Memory B cell (primary cell): Measurements from ENCODE around the gene MYO7B.

Experiments used
- ATAC-seq: fragments of 150-1000 bp; cut with Tn5 transposase; 2 replicates; pipeline ENCODE4 v1.10.0; 2021; ENCODE audit warnings: low read depth, mild to moderate bottlenecking, moderate library complexity
- DNase-seq, 2 donors: peaks; one replicate each; pipeline ENCODE4 v3.0.0; 2022; ENCODE audit warnings: low spot score in 2 of 2
- H3K27ac Mint-ChIP-seq: one replicate; pipeline ENCODE4 v1.8.0; 2022; ENCODE audit warnings: mild to moderate bottlenecking, moderate library complexity, mixed read lengths
- H3K27me3 Mint-ChIP-seq: one replicate; pipeline ENCODE4 v1.8.0; 2022; ENCODE audit warnings: mixed read lengths
- H3K36me3 Mint-ChIP-seq: one replicate; pipeline ENCODE4 v1.8.0; 2022; ENCODE audit warnings: mild to moderate bottlenecking, mixed read lengths
- H3K4me1 Mint-ChIP-seq: one replicate; pipeline ENCODE4 v1.8.0; 2022; ENCODE audit warnings: mixed read lengths
- H3K4me3 Mint-ChIP-seq: one replicate; pipeline ENCODE4 v1.8.0; 2022; ENCODE audit warnings: mild to moderate bottlenecking, moderate library complexity, mixed read lengths
- H3K9me3 Mint-ChIP-seq: one replicate; pipeline ENCODE4 v1.8.0; 2022; ENCODE audit warnings: mixed read lengths

The MYO7B gene

DNA sequence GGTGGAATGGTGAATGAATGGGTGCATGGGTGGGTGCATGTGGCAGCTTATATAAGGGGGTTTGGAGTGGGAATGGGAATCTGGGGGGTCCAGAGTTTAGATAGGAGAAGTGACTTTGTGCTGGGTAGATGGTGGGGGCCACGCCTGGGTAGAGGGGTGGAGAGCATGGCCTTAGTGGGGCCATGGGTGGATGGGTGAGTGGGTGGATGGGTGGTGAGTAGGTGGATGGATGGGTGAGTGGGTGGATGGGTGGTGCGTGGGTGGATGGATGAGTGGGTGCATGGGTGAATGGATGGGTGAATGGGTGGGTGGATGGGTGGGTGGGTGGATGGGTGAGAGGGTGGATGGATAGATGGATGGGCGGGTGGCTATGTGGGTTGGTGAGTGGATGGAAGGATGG is 53.9 kb downstream of the MYO7B start:
- no peaks in the 10 kb centered on the region for H3K9me3 Mint-ChIP-seq
- no peak for ATAC-seq
- no peak for DNase-seq
- H3K27ac Mint-ChIP-seq = no peak overlapping the region
- H3K36me3 Mint-ChIP-seq = no peaks in the 10 kb centered on the region
- H3K27me3 Mint-ChIP-seq = no peaks in the 10 kb centered on the region
- H3K4me3 Mint-ChIP-seq = no peak overlapping the region
- H3K4me1 Mint-ChIP-seq = peaks cover 8% of the 10 kb centered on the region

DNA sequence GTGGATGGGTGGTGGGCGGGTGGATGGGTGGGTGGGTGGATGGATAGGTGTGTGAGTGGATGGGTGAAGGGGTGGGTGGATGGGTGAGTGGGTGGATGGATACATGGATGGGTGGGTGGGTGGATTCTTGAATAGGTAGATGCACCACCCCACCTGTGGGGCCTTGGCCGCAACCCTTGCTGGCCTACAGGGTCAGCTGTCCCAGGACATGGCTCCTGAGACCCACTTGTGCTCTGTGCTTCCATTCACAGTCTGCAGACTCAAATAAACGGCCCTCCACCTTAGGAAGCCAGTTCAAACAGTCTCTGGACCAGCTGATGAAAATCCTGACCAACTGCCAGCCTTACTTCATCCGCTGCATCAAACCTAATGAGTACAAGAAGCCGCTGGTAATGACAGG is 54.4 kb downstream of the MYO7B start:
- Mint-ChIP-seq H3K9me3 (no peaks in the 10 kb centered on the region), H3K4me1 (peaks cover 12% of the 10 kb centered on the region), H3K27me3 (no peaks in the 10 kb centered on the region), H3K36me3 (no peaks in the 10 kb centered on the region), H3K4me3 (no peak overlapping the region), H3K27ac (no peak overlapping the region)
- DNase-seq (no peak), ATAC-seq (no peak)

DNA sequence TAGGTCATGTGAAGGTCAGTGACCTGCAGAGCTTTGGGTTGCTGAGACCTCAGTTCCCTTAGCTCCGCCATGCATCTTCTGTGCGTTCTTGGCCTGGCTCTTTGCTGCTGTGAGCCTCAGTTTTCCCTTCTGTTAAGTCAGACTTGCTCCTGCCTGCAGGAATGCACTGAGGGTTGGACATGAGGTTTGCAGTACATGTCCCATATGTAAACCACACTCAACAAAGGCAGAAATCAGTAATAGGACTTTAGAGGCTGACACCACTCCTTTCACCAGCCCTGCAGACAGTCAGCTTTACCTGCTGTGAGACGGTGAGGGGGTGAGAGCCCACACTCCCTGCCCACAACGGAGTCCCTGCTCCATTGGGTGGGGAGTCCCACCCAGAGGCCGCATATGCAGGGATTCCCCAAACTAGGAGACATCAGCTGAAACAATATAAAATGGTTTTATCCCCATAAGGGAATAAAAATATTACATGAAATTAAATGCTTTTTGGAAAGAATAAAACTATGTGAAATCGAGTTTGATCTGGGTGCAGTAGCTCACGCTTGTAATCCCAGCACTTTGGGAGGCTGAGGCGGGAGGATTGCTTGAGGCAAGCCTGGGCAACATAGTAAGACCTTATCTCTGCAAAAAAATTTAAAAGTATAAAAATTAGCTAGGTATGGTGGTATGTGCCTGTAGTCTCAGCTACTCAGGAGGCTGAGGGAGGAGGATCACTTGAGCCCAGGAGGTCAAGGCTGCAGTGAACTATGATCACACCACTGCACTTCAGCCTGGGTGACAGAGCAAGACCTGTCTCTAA is 55.1 kb downstream of the MYO7B start:
- H3K36me3 Mint-ChIP-seq = no peaks in the 10 kb centered on the region
- H3K27me3 Mint-ChIP-seq = no peaks in the 10 kb centered on the region
- H3K4me3 Mint-ChIP-seq = no peak overlapping the region
- ATAC-seq = no peak
- no peak overlapping the region for H3K27ac Mint-ChIP-seq
- no peaks in the 10 kb centered on the region for H3K9me3 Mint-ChIP-seq
- H3K4me1 Mint-ChIP-seq = peaks cover 14% of the 10 kb centered on the region
- DNase-seq = no peak

DNA sequence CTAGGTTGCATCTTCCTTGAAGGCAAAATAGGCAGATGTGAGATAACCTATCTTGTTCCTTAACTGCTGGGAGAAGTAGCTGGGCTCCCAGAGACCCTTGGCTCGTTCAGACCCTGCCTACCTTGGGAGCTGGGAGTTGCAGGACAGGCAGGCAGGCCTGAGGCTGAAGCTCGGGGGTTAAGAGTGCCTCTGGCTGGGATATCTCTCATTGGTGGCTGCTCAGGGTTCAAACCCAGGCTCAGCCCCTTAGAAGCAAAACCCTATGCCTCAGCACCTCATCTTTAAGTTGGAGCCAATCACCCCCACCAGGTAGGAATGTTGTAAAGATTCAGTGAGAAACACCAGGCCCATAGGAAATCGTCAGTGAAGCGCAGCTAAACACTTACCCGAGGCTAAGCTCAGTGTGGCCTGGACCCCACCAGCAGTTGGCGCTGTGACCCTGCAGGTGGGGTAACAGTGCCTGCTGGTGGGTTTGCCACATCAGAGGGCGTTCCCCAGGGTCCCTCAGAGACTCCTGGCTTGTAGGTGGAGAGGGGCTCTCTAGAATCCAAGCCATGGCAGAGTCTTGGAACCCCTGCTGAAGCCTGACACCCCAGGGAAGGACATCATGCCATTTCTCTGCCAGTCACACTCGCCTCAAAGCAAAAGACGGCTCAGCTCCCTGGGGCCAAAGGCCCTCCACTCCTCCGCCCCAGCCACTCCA is 55.9 kb downstream of the MYO7B start:
- H3K9me3 Mint-ChIP-seq = peaks cover 2% of the 10 kb centered on the region
- peak; percentile 99 for ATAC-seq
- H3K4me3 Mint-ChIP-seq = no peak overlapping the region
- H3K27ac Mint-ChIP-seq = no peak overlapping the region
- H3K27me3 Mint-ChIP-seq = no peaks in the 10 kb centered on the region
- peaks cover 2% of the 10 kb centered on the region for H3K36me3 Mint-ChIP-seq
- DNase-seq = peak; percentile 68 to 74
- peaks cover 14% of the 10 kb centered on the region for H3K4me1 Mint-ChIP-seq

DNA sequence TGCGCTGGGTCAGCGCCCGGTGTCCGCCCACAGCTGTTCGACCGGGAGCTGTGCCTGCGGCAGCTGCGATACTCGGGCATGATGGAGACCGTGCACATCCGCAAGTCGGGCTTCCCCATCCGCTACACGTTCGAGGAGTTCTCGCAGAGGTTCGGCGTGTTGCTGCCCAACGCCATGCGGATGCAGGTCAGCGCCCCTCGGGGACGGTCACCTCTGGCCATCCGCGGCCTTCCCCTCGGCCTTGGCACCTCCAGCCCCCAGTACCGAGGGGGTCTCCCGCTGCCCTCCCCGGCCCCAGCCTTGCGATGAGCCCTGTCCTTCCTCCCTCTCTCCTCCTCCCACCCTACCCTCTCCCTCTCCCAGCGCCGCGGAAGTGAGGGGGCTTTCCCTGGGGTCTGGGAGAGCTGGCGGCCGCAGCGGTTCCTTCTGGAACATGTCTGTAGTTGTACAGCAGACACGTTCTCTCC is 57.3 kb downstream of the MYO7B start:
- no peak overlapping the region for H3K4me3 Mint-ChIP-seq
- H3K27me3 Mint-ChIP-seq = no peaks in the 10 kb centered on the region
- peaks cover 14% of the 10 kb centered on the region for H3K4me1 Mint-ChIP-seq
- H3K36me3 Mint-ChIP-seq = peaks cover 2% of the 10 kb centered on the region
- DNase-seq (no peak), ATAC-seq (no peak)
- H3K9me3 Mint-ChIP-seq = peaks cover 2% of the 10 kb centered on the region
- no peak overlapping the region for H3K27ac Mint-ChIP-seq

GRCh38 chr2:127593228-127594115 is 58.0 kb downstream of the MYO7B start:
- H3K36me3 Mint-ChIP-seq = peaks cover 2% of the 10 kb centered on the region
- ATAC-seq (no peak), DNase-seq (no peak)
- no peak overlapping the region for H3K27ac Mint-ChIP-seq
- no peak overlapping the region for H3K4me3 Mint-ChIP-seq
- H3K4me1 Mint-ChIP-seq = peaks cover 14% of the 10 kb centered on the region
- H3K27me3 Mint-ChIP-seq = no peaks in the 10 kb centered on the region
- peaks cover 2% of the 10 kb centered on the region for H3K9me3 Mint-ChIP-seq

GRCh38 chr2:127594116-127594591 is 58.7 kb downstream of the MYO7B start:
- Mint-ChIP-seq H3K4me1 (peaks cover 14% of the 10 kb centered on the region), H3K27ac (no peak overlapping the region), H3K9me3 (peaks cover 2% of the 10 kb centered on the region), H3K36me3 (peaks cover 2% of the 10 kb centered on the region), H3K27me3 (no peaks in the 10 kb centered on the region), H3K4me3 (no peak overlapping the region)
- DNase-seq (no peak), ATAC-seq (no peak)

- peaks cover 2% of the 10 kb centered on the region for H3K9me3 Mint-ChIP-seq
- H3K4me3 Mint-ChIP-seq = no peak overlapping the region
- DNase-seq (no peak), ATAC-seq (no peak)
- peaks cover 2% of the 10 kb centered on the region for H3K36me3 Mint-ChIP-seq
- H3K4me1 Mint-ChIP-seq = peaks cover 11% of the 10 kb centered on the region
- peak overlapping the region; percentile 65 for H3K27ac Mint-ChIP-seq
- H3K27me3 Mint-ChIP-seq = no peaks in the 10 kb centered on the region
Observed at GRCh38 chr2:127596311-127597045, 61.0 kb downstream of the MYO7B start.

- Mint-ChIP-seq H3K4me3 (no peak overlapping the region), H3K36me3 (peaks cover 2% of the 10 kb centered on the region), H3K4me1 (peaks cover 11% of the 10 kb centered on the region), H3K27me3 (no peaks in the 10 kb centered on the region), H3K27ac (no peak overlapping the region), H3K9me3 (peaks cover 6% of the 10 kb centered on the region)
- DNase-seq (no peak), ATAC-seq (no peak)
Observed at GRCh38 chr2:127597046-127597983, 61.8 kb downstream of the MYO7B start.

DNA sequence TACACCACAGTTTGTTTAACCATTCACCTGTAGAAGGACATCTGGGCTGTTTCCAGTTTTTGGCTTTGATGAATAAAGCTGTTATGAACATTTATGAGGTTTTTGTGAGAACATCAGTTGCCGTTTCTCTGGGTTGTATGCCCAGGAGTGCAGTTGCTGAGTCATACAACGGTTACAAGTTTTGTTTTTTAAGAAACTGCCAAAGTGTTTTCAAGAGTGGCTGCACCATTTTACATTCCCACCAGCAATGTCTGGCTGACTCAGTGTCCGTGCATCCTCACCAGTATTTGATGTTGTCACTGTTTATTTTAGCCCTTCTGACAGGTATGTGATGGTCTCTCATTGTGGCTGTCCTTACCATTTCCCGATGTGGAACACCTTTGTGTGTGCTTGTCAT is 62.5 kb downstream of the MYO7B start:
- no peak overlapping the region for H3K4me3 Mint-ChIP-seq
- peaks cover 2% of the 10 kb centered on the region for H3K36me3 Mint-ChIP-seq
- no peak for ATAC-seq
- DNase-seq = no peak
- no peaks in the 10 kb centered on the region for H3K27me3 Mint-ChIP-seq
- no peak overlapping the region for H3K27ac Mint-ChIP-seq
- peaks cover 7% of the 10 kb centered on the region for H3K9me3 Mint-ChIP-seq
- peaks cover 11% of the 10 kb centered on the region for H3K4me1 Mint-ChIP-seq

DNA sequence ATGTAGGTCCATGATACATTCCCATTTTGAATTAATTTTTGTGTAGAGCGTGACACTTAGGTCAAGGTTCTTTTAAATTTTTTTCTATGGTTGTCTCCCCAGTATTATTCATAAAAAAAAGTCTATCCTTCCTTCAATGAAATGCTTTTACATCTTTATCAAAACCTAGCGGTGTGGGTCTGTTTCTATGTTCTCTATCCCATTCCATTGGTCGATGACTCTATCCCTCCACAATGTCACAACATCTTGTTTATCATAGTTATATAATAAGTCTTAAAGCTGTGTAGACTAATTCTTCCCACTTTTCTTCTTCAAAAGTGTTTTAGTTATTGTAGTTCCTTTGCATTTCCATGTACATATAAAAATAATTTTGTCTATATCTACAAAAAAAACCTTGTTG is 63.2 kb downstream of the MYO7B start:
- peaks cover 4% of the 10 kb centered on the region for H3K36me3 Mint-ChIP-seq
- ATAC-seq = no peak
- no peak overlapping the region for H3K4me3 Mint-ChIP-seq
- no peak for DNase-seq
- H3K27me3 Mint-ChIP-seq = no peaks in the 10 kb centered on the region
- H3K9me3 Mint-ChIP-seq = peaks cover 8% of the 10 kb centered on the region
- H3K4me1 Mint-ChIP-seq = peaks cover 11% of the 10 kb centered on the region
- H3K27ac Mint-ChIP-seq = no peak overlapping the region

DNA sequence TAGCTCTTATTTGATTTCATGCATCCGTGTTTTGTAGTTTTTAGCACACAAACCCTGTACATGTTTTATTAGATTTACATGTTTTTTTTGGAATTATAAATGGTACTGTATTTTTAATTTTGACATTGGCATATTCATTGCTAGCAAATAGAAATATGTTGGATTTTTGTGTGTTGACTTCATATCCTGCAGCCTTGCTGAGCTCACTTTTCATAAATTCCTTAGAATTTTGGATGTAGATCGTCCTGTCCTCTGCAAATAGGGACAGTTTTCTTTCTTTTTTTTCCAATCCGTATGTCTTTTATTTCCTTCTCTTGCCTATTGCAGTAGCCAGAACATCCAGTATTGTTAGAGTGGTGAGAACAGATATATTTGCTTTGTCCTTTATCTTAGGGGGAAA is 63.7 kb downstream of the MYO7B start:
- Mint-ChIP-seq H3K9me3 (peaks cover 8% of the 10 kb centered on the region), H3K4me3 (no peak overlapping the region), H3K4me1 (peaks cover 10% of the 10 kb centered on the region), H3K27me3 (no peaks in the 10 kb centered on the region), H3K36me3 (peaks cover 4% of the 10 kb centered on the region), H3K27ac (no peak overlapping the region)
- no peak for ATAC-seq
- DNase-seq = no peak
